B cell (primary cell): ENCODE results near the gene GFPT2.

Source experiments
- EZH2 ChIP-seq: IDR thresholded peaks from 2 replicates; pipeline ENCODE4 v1.6.1; 2012; ENCODE audit warnings: borderline replicate concordance, low read depth, mild to moderate bottlenecking, moderate library complexity, low read length; ENCODE audit not compliant: insufficient read depth, poor library complexity, severe bottlenecking
- TF ChIP-seq, protein P1 (sequence below): fragments of 200-600 bp; IDR thresholded peaks from one replicate; pipeline ENCODE4 v1.8.0; 2022; ENCODE audit warnings: antibody characterized with exemption, mild to moderate bottlenecking

DNA sequence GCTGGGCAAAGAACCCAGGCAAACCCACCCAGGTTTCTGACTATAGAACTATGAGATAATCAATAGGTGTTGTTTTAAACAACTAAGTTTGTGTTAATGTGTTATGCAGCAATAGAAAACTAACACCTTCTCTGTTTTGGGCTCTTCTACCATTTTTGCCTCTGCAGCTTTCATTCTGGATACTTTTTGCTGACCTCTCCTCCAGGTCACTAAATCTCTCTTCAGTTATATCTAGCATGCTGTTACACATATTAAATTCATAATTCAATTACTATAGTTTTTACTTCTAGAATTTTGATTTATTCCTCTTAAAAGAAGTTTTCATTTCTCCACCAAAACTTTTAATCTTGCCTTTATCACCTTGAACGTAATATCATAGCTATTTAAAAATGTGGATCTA lies 78.4 kb downstream of the GFPT2 start:
- TF ChIP-seq, protein P1, sequence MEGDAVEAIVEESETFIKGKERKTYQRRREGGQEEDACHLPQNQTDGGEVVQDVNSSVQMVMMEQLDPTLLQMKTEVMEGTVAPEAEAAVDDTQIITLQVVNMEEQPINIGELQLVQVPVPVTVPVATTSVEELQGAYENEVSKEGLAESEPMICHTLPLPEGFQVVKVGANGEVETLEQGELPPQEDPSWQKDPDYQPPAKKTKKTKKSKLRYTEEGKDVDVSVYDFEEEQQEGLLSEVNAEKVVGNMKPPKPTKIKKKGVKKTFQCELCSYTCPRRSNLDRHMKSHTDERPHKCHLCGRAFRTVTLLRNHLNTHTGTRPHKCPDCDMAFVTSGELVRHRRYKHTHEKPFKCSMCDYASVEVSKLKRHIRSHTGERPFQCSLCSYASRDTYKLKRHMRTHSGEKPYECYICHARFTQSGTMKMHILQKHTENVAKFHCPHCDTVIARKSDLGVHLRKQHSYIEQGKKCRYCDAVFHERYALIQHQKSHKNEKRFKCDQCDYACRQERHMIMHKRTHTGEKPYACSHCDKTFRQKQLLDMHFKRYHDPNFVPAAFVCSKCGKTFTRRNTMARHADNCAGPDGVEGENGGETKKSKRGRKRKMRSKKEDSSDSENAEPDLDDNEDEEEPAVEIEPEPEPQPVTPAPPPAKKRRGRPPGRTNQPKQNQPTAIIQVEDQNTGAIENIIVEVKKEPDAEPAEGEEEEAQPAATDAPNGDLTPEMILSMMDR: no peak
- TF ChIP-seq EZH2: no peak
